ENCODE results near the gene ROPN1L.

The ROPN1L gene

GRCh38 chr5:10459080-10460055 lies 17.7 kb downstream of the ROPN1L start:
- no peak for DNase-seq

- DNase-seq = peak; percentile 51
Measured at GRCh38 chr5:10460252-10460906, 18.7 kb downstream of the ROPN1L start.

GRCh38 chr5:10461041-10461440 lies 19.4 kb downstream of the ROPN1L start:
- no peak for DNase-seq

DNA sequence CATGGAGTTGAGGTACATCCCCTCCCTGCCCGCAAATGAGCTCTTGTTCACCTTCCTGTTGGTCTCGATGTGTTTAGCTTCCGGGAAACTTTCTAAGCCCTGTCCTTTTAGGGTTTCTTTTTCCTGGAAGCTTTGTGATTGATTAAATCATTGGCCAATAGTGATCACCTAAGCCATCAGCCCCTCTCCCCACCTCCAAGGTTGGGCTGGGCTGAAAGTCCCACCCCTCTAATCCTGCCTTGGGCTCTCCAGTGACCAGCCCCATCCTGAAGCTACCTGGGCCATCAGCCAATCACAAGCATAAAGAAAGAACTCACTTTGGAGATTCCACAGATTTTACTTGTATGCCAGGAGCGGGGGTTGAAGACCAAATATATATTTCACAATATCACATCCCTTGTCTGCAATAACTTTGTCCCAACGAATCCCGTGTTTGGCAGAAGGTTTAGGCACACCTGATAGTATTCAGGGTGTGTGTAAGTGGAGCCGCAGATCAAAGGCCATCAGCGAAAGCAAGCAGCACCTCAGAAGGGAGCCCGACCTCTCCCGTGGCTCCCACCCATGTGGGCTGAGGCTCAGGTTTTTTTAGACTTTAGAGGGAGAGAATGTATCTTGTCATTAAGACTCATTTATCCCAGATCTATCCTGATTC lies 20.4 kb downstream of the ROPN1L start:
- DNase-seq = no peak

- peak; percentile 45 for DNase-seq
Measured at GRCh38 chr5:10463566-10463965, 21.9 kb downstream of the ROPN1L start.

GRCh38 chr5:10464173-10464572 lies 22.5 kb downstream of the ROPN1L start:
- no peak for DNase-seq

DNA sequence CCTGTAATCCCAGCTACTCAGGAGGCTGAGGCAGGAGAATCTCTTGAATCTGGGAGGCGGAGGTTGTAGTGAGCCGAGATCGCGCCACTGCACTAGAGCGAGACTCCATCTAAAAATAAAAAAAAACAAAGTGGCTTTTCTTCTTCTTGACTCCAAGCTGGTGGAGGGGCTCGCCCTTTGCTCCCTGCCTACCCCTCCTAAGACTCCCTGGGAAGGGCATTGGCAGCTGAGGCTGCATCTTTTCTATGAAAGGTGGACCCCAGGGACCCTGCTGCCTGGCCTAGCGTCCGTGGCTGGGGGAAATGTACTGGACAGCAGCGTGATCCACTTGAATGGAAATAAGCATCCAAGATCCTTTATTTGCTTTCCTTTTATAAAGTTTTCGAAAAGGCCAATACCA lies 24.0 kb downstream of the ROPN1L start:
- DNase-seq = no peak

DNA sequence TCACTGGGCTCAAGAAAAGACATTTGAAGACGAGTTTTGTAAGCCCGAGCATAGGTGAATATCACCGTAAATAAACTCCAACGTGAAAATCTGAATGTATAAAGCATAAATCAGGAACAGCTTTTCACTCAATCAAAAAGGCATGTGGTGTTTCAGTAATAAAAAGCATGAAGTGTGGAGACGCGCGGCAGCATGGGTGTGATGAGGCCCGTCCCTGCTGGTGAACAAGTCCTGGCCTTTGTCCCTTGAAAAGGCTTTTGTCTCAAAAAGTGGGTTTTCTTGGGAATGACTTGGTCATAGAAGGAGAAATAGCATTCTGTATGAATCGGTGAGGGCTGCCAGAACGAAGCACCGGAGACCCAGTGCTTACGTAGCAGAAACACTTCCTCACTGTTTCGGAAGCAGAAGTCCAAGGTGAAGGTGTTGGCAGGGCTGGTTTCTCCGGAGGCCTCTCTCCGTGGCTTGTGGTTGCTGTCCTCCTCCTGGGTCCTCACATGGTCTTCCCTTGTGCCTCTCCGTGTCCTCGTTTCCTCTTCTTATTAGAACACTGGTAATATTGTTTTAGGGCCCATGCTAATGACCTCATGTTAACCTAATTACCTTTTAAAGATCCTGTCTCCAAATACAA lies 24.9 kb downstream of the ROPN1L start:
- DNase-seq = peak; percentile 51

GRCh38 chr5:10467281-10468198 lies 25.9 kb downstream of the ROPN1L start:
- DNase-seq = peak; percentile 81

DNA sequence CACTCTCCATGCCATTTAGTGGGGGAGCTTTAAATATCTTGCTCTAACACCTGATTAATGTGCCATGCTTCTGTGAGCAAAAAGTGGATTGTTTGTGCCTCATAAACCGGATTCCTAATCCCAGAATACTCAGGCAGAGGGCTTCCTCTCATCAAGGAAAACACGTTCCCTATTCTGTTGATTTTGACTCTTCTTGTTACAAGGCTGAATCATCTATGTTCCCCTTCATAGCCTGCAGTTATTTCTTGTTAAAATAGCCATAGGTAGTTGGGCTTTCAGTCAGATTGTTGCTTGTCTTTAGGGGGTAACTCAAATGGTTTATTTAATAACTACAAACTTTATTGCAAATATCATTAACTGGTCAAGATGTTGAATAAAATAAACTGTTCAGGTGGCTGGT lies 26.6 kb downstream of the ROPN1L start:
- no peak for DNase-seq

DNA sequence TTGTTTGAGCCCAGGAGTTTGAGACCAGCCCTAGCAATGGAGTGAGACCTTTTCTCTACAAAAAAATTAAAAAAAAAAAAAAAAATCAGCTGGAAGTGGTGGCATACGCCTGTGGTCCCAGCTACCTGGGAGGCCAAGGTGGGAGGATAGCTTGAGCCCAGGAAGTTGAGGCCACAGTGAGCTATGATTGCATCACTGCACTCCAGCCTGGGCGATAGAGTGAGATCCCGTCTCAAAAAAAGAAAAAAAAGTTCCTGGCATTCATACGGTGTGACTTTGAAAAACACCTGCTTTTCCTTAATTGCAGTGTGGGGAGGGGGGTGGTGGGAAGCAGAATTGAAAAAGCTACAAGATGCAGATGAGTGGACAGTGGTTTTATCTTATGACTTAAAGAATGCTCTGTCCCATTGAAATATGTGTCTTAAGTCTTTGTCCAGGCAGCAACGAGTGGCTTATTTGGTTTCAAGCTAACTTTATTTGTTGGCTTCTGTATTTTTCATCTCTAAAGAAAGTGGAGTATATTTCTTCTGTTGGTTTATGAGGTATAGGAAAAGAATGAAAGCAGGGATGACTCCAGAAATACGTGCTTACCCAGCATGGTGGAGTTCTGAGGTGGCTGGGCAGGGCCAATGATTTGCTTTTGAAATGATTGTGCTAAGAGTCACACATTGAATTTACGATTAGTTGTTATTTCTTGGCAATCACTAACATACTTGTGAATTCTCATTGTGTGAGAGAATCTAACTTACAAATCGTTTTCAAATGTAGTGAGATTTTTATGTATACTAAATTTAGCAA lies 27.8 kb downstream of the ROPN1L start:
- no peak for DNase-seq

GRCh38 chr5:10470669-10471068 lies 29.0 kb downstream of the ROPN1L start:
- DNase-seq = no peak

- no peak for DNase-seq
Measured at GRCh38 chr5:10471677-10472076, 30.0 kb downstream of the ROPN1L start.

- no peak for DNase-seq
Measured at GRCh38 chr5:10474521-10475075, 32.9 kb downstream of the ROPN1L start.

GRCh38 chr5:10475931-10476676 lies 34.4 kb downstream of the ROPN1L start:
- DNase-seq = no peak

GRCh38 chr5:10476878-10477277 lies 35.2 kb downstream of the ROPN1L start:
- DNase-seq = no peak

DNA sequence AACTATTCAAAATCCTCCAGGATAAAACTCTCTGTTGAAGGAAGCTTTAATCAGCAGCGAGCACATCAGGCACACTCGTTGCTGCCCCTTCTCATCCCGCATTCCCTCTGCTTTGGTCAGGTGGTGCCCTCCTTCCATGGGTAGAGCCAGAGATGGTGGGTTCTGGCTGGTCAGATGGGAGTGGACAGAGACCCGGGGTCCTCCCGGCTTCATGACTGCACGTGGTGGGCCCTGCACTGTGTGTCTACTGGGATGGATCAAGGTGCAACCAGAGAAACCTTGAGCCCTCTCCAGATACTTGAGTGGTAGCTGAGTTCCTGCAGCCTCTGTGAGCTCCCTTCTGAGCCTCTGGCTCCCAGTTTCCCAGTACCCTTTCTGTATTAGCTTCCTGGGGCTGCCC lies 36.3 kb downstream of the ROPN1L start:
- DNase-seq = no peak

DNA sequence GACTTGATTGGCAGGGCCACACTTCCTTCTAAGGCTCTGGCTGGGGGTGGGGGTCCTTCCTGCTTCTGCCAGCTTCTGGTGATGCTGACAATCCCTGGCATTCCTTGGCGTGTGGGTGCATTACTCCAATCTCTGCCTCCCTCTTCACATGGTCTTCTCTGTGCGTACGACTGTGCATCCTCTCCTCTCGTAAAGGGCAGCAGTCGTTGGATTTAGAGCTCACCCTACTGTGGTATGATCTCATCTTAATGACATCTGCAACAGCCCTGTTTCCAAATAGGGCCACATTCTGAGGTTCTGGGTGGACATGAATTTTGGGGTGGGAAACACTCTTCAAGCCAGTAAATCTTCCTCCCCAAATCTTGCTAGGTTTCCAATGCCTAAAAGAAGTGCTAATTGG lies 36.8 kb downstream of the ROPN1L start:
- DNase-seq = no peak

GRCh38 chr5:10479154-10479721 lies 37.6 kb downstream of the ROPN1L start:
- peak; percentile 76 for DNase-seq
